HCT116 (cell line): ENCODE data around the gene FXYD1. TPM values are rescaled to one million over a fixed set of nuclear protein-coding genes. Genes with fewer than 3 reads are reported as not detected.

Experiments used
- ATAC-seq: fragments of 200-7000 bp; cut with Tn5 transposase; 2 replicates; pipeline ENCODE4 v1.9.1; 2020; ENCODE audit warnings: mild to moderate bottlenecking, moderate library complexity
- BruUV-seq: library from RNA; stranded (reverse); fragments of 400-500 nt; replicated peaks from 2 replicates; lab custom pipeline; 2021; lab: Mats Ljungman, UMichigan
- CTCF ChIA-PET: fragments of 300-600 bp; sonication (Branson Sonifier 250); formaldehyde crosslinking; loops from one replicate; lab custom pipeline; 2021; ENCODE audit warnings: antibody characterized with exemption; lab: Charles Lee
- POLR2A ChIA-PET: fragments of 300-600, 350-600 bp; sonication (Branson Sonifier 250); formaldehyde crosslinking; loops from one replicate; lab custom pipeline; 2021; ENCODE audit warnings: antibody characterized with exemption; lab: Charles Lee
- RAD21 ChIA-PET, 2 experiments: fragments of 300-600 bp; sonication (Branson Sonifier 250); formaldehyde crosslinking; loops; one replicate each; lab custom pipeline; 2023; ENCODE audit warnings: low total read pairs in 2 of 2; ENCODE audit not compliant: uncharacterized antibody in 2 of 2, unreplicated experiment in 2 of 2, low non-redundant PET in 1 of 2; lab: Charles Lee
- DNase-seq: peaks from one replicate; pipeline ENCODE4 v3.0.0-alpha.2; 2010; ENCODE audit warnings: low read depth, low spot score
- H2AFZ ChIP-seq: fragments of 200-600 bp; shearing (Covaris generic), sonication (generic); 2 replicates; pipeline ENCODE4 v1.6.1; 2017; ENCODE audit warnings: low read depth, mixed run types, mixed read lengths, antibody characterized with exemption, low read length; ENCODE audit not compliant: poor library complexity, severe bottlenecking
- H3K27ac ChIP-seq: 2 replicates; pipeline ENCODE4 v1.5.1; 2012; ENCODE audit warnings: low read depth, low read length
- H3K27me3 ChIP-seq: fragments of 200-600 bp; sonication (generic); 2 replicates; pipeline ENCODE4 v1.6.1; 2016; ENCODE audit warnings: mixed run types, low read length, mixed read lengths; ENCODE audit not compliant: insufficient read depth
- H3K36me3 ChIP-seq, 2 experiments: fragments of 200-500 bp in 1 of 2; fragments of 200-600 bp in 1 of 2; sonication (Bioruptor generic) in 1 of 2; sonication (generic) in 1 of 2; 2 replicates each; pipeline versions ENCODE4 v1.5.1 to v1.6.1; 2014 to 2016; ENCODE audit warnings: low read length in 2 of 2, inconsistent platforms in 1 of 2, mixed read lengths in 1 of 2, mixed run types in 1 of 2; ENCODE audit not compliant: insufficient read depth in 2 of 2, control insufficient read depth in 1 of 2
- H3K4me1 ChIP-seq, 2 experiments: fragments of 200-600 bp in 1 of 2; sonication (generic) in 1 of 2; 2 replicates each; pipeline versions ENCODE4 v1.5.1 to v1.6.1; 2012 to 2017; ENCODE audit warnings: low read length in 2 of 2, inconsistent platforms in 1 of 2, mild to moderate bottlenecking in 1 of 2, mixed read lengths in 1 of 2, mixed run types in 1 of 2, moderate library complexity in 1 of 2; ENCODE audit not compliant: insufficient read depth in 2 of 2, control insufficient read depth in 1 of 2
- H3K4me2 ChIP-seq: fragments of 200-600 bp; sonication (generic); 2 replicates; pipeline ENCODE4 v1.6.1; 2017; ENCODE audit warnings: mixed run types, low read length, mixed read lengths
- H3K4me3 ChIP-seq, 2 experiments: fragments of 200-600 bp in 1 of 2; sonication (generic) in 1 of 2; replicated peaks in 1 of 2; 2 replicates each; pipeline ENCODE4 v1.5.1; 2011 to 2016; ENCODE audit warnings: low read length in 2 of 2, control low read depth in 1 of 2, low read depth in 1 of 2, mild to moderate bottlenecking in 1 of 2, mixed read lengths in 1 of 2, mixed run types in 1 of 2
- H3K79me2 ChIP-seq: fragments of 200-600 bp; sonication (generic); 2 replicates; pipeline ENCODE4 v1.6.1; 2017; ENCODE audit warnings: mild to moderate bottlenecking, mixed run types, low read length, moderate library complexity, mixed read lengths; ENCODE audit not compliant: insufficient read depth
- H3K9ac ChIP-seq: fragments of 200-600 bp; sonication (generic); 2 replicates; pipeline ENCODE4 v1.6.1; 2016; ENCODE audit warnings: low read length, mixed read lengths
- H3K9me2 ChIP-seq: fragments of 200-600 bp; sonication (generic), shearing (Covaris generic); 2 replicates; pipeline ENCODE4 v1.6.1; 2017; ENCODE audit warnings: mixed run types, mild to moderate bottlenecking, moderate library complexity; ENCODE audit not compliant: insufficient read depth
- H3K9me3 ChIP-seq, 2 experiments: fragments of 200-500 bp in 1 of 2; fragments of 200-600 bp in 1 of 2; sonication (Bioruptor generic) in 1 of 2; sonication (generic) in 1 of 2; 2 replicates each; pipeline ENCODE4 v1.6.1; 2014 to 2017; ENCODE audit warnings: low read length in 2 of 2, mixed read lengths in 2 of 2, inconsistent platforms in 1 of 2, low read depth in 1 of 2, mild to moderate bottlenecking in 1 of 2, mixed run types in 1 of 2, moderate library complexity in 1 of 2; ENCODE audit not compliant: control insufficient read depth in 1 of 2, insufficient read depth in 1 of 2
- H4K20me1 ChIP-seq: fragments of 200-600 bp; sonication (generic), shearing (Covaris generic); 2 replicates; pipeline ENCODE4 v1.6.1; 2017; ENCODE audit warnings: mixed run types, mild to moderate bottlenecking, moderate library complexity; ENCODE audit not compliant: insufficient read depth
- ATF3 ChIP-seq: IDR thresholded peaks from 2 replicates; pipeline ENCODE4 v1.6.1; 2012
- ELF1 ChIP-seq: IDR thresholded peaks from 2 replicates; pipeline ENCODE4 v1.6.1; 2012; ENCODE audit warnings: low read depth, borderline replicate concordance
- EZH2 ChIP-seq: fragments of 200-600 bp; sonication (generic); IDR thresholded peaks from 2 replicates; pipeline ENCODE4 v1.6.1; 2017; ENCODE audit warnings: antibody characterized with exemption, mixed run types
- JUND ChIP-seq: IDR thresholded peaks from 2 replicates; pipeline ENCODE4 v1.6.1; 2012
- POLR2A ChIP-seq: IDR thresholded peaks from 2 replicates; pipeline ENCODE4 v1.7.0; 2011; ENCODE audit warnings: borderline replicate concordance; ENCODE audit not compliant: insufficient read depth, insufficient read length; ENCODE audit errors: extremely low read depth
- SP1 ChIP-seq: IDR thresholded peaks from 2 replicates; pipeline ENCODE4 v1.6.1; 2012; ENCODE audit warnings: low read depth
- YY1 ChIP-seq: IDR thresholded peaks from 2 replicates; pipeline ENCODE4 v1.6.1; 2011; ENCODE audit warnings: low read length, low read depth, moderate library complexity, mild to moderate bottlenecking; ENCODE audit not compliant: insufficient replicate concordance; ENCODE audit errors: extremely low read depth
- intact Hi-C: fragments of 100-400 bp; cut with micrococcal nuclease; formaldehyde crosslinking; loops from 2 replicates; pipeline ENCODE4 v1.10.0; 2022
- total RNA-seq: library from RNA; stranded (reverse); gene quantifications from one replicate; pipeline ENCODE4 v1.2.1, GENCODE V29; 2021; ENCODE audit not compliant: unreplicated experiment
- TF ChIP-seq, protein P1 (sequence below), 3 experiments: fragments of 200-600 bp in 1 of 3; sonication (generic) in 1 of 3; IDR thresholded peaks in 2 of 3; conservative IDR thresholded peaks in 1 of 3; 2 replicates each; pipeline ENCODE4 v1.5.1; 2012 to 2017; ENCODE audit warnings: low read depth in 2 of 3, low read length in 2 of 3, antibody characterized with exemption in 1 of 3, borderline replicate concordance in 1 of 3, control low read depth in 1 of 3, mild to moderate bottlenecking in 1 of 3, mixed read lengths in 1 of 3, mixed run types in 1 of 3, moderate library complexity in 1 of 3; ENCODE audit not compliant: insufficient read depth in 1 of 3

The FXYD1 gene
- total RNA-seq, 1 experiment from 2014 or later: 7.8 TPM

DNA sequence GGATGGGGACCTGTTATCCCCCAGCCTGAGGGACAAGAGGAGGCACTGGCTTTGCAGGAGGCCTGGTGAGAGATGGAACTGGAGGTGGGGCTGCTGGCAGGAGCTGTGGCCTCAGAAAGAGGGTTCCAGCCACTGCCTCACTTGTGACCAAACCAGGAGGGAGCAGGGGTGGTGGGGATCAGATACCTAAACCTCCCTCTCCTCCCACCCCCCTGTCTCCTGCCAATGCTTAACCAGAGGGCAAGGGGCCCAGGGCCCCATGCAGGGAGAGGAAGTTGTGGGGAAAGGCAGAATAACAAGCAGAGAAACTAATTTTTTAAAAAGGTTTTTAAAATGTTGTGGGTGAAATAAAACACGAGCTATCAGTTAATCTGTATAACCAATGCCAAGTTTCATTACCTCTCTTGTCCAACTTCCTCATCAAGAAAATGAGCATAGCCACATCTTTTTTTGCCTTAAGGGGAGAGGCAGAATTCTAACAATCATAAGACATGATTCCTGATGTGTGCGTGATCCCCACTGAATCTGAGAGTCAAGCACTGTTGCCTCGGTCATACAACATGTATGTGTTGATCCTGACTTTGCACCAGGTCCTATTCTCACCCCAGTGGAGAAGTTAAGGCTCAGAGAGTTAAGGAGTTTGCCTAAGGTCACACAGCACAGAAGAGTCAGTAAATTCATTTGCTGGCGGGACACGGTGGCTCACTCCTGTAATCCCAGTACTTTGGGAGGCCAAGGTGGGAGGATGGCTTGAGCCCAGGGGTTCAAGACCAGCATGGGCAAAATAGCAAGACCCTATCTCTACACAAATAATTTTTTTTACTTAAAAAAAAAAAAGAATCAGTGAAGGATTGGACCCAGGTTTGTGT is 28.9 kb downstream of the FXYD1 start:
- no peaks in the 10 kb centered on the region for H3K79me2 ChIP-seq
- intact Hi-C loops: no loop called here
- no peak overlapping the region for H3K4me3 ChIP-seq
- H3K4me1 ChIP-seq: peaks cover 39 to 67% of the 10 kb centered on the region in 2 experiments
- peaks cover 0 to 16% of the 10 kb centered on the region in 2 experiments; a peak in 2 of 4 replicates for H3K36me3 ChIP-seq
- ChIA-PET RAD21 (no interaction called here), CTCF (no interaction called here), POLR2A (interaction anchor here (1.2 kb wide), 1 partner anchor 10 kb away, joined by 3 read pairs; no protein-coding TSS in a partner anchor)
- H4K20me1 ChIP-seq: no peaks in the 10 kb centered on the region
- H3K4me2 ChIP-seq: peak overlapping the region; percentile 6; the same call in 1 of the 2 replicates
- H3K27ac ChIP-seq: no peak overlapping the region
- no peak for ATAC-seq
- H3K9me2 ChIP-seq: no peaks in the 10 kb centered on the region
- H3K27me3 ChIP-seq: no peaks in the 10 kb centered on the region
- no TSS peak for BruUV-seq
- no peak overlapping the region for H2AFZ ChIP-seq
- peaks cover 0 to 2% of the 10 kb centered on the region in 2 experiments; a peak in 1 of 4 replicates for H3K9me3 ChIP-seq
- H3K9ac ChIP-seq: no peak overlapping the region
- no peak for TF ChIP-seq YY1
- no peak for TF ChIP-seq POLR2A
- TF ChIP-seq ATF3: no peak
- no peak for TF ChIP-seq ELF1
- TF ChIP-seq, all 23 proteins: peak for 0
- DNase-seq: no peak

DNA sequence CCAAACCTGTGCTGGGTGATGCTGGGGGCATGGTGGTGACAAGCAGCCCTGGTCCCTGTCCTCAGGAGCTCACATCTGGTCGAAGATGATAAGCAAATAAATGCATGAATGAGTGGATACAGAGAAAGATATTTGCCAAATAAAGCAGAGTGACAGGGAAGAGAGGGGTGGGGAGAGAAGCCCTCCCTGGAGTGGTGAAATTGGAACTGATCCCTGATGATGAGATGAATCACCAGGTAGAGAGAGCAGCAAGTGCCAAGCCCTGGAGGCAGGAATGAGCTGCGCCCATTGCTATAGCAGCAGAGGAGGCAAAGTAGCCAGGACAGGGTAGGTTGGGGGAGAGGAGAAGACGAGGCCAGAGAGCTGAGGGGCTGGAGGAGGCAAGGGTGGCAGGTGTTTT is 29.6 kb downstream of the FXYD1 start:
- ATAC-seq (peak; percentile 39), DNase-seq (no peak)
- CTCF ChIA-PET: no interaction called here
- no peaks in the 10 kb centered on the region for H3K9me2 ChIP-seq
- no TSS peak for BruUV-seq
- H4K20me1 ChIP-seq: no peaks in the 10 kb centered on the region
- peaks cover 0 to 13% of the 10 kb centered on the region in 2 experiments; a peak in 2 of 4 replicates for H3K36me3 ChIP-seq
- peak overlapping the region; percentile 6 for H3K4me2 ChIP-seq
- no peaks in the 10 kb centered on the region for H3K79me2 ChIP-seq
- no peak overlapping the region for H3K27ac ChIP-seq
- H3K4me1 ChIP-seq: peaks cover 32 to 60% of the 10 kb centered on the region in 2 experiments
- POLR2A ChIA-PET: interaction anchor here (1.2 kb wide), 1 partner anchor 9 kb away, joined by 3 read pairs; no protein-coding TSS in a partner anchor
- intact Hi-C loops: no loop called here
- peak; percentile 38 for TF ChIP-seq SP1
- TF ChIP-seq EZH2: no peak
- TF ChIP-seq YY1: no peak
- TF ChIP-seq, protein P1, sequence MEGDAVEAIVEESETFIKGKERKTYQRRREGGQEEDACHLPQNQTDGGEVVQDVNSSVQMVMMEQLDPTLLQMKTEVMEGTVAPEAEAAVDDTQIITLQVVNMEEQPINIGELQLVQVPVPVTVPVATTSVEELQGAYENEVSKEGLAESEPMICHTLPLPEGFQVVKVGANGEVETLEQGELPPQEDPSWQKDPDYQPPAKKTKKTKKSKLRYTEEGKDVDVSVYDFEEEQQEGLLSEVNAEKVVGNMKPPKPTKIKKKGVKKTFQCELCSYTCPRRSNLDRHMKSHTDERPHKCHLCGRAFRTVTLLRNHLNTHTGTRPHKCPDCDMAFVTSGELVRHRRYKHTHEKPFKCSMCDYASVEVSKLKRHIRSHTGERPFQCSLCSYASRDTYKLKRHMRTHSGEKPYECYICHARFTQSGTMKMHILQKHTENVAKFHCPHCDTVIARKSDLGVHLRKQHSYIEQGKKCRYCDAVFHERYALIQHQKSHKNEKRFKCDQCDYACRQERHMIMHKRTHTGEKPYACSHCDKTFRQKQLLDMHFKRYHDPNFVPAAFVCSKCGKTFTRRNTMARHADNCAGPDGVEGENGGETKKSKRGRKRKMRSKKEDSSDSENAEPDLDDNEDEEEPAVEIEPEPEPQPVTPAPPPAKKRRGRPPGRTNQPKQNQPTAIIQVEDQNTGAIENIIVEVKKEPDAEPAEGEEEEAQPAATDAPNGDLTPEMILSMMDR (IDR thresholded peaks at IDR 0.05 in 2 of 3, conservative IDR thresholded peaks at IDR 0.05 in 1 of 3; ENCODE audit: borderline replicate concordance in 1 of 3, insufficient read depth in 1 of 3, low read depth in 2 of 3, low read length in 2 of 3): 0 out of 6 replicates have a peak, but pooled peaks of 1 of the 3 experiments have one; percentile 5
- peak; percentile 49; the same call in 1 of the 2 replicates for TF ChIP-seq JUND
- no peaks in the 10 kb centered on the region for H3K9me3 ChIP-seq
- H2AFZ ChIP-seq: no peak overlapping the region
- H3K9ac ChIP-seq: no peak overlapping the region
- H3K4me3 ChIP-seq: no peak overlapping the region
- no peaks in the 10 kb centered on the region for H3K27me3 ChIP-seq
- RAD21 ChIA-PET: interaction anchor here in 1 of 2 experiments (0.7 kb wide), 1 partner anchor 14 kb away, joined by 3 read pairs; the partner anchor contains the start of gene FXYD5
